ENCODE data around the gene SPIN1. TPM values are rescaled to one million over a fixed set of nuclear protein-coding genes. Genes with fewer than 3 reads are reported as not detected.

The SPIN1 gene
- total and polyA plus RNA-seq, 7 donors = 2.5 to 17.2 (median 7.9) TPM

GRCh38 chr9:88421348-88421747, 33.1 kb downstream of the SPIN1 start:
- peaks cover 0 to 5% of the 10 kb centered on the region in 2 donors for H3K36me3 ChIP-seq (ENCODE audit: insufficient read depth in 1 of 2, low read depth in 1 of 2)
- H3K9me3 ChIP-seq = peaks cover 14% of the 10 kb centered on the region
- 89 to 94% (median 90%) methylated on average over 5 of the region's 5 CpGs for WGBS, 3 donors
- no peak for TF ChIP-seq CTCF (IDR thresholded peaks at IDR 0.05)
- no peak overlapping the region for H3K4me3 ChIP-seq
- H3K4me1 ChIP-seq = no peaks in the 10 kb centered on the region
- no peaks in the 10 kb centered on the region for H3K27me3 ChIP-seq (ENCODE audit: insufficient read depth in 3 of 3, low read length in 2 of 3)
- DNase-seq = no peak
- H3K27ac ChIP-seq = no peak overlapping the region
- no peak for ATAC-seq
- intact Hi-C loops (cut with DNase I) = no loop called here

DNA sequence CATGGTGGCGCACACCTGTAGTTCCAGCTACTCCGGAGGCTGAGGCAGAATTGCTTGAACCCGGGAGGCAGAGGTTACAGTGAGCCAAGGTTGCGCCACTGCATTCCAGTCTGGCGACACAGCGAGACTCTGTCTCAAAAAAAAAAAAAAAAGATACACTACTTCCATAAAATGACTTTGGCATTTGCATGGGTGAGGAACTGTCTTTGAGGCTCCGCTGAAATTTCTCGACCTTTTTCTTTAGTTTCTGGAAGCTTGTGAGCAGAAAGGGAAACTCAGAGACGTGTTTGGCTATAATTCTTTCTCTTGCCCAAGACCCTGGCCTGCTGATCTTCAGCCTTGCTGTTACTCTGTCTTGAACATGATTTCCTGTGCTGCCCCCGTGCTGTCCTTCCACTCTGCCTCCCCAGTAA, 37.3 kb downstream of the SPIN1 start:
- Histone ChIP-seq H3K36me3 (ENCODE audit: insufficient read depth in 1 of 2, low read depth in 1 of 2) (peaks cover 0 to 10% of the 10 kb centered on the region in 2 donors), H3K9me3 (no peaks in the 10 kb centered on the region), H3K27ac (no peak overlapping the region), H3K27me3 (ENCODE audit: insufficient read depth in 3 of 3, low read length in 2 of 3) (no peaks in the 10 kb centered on the region), H3K4me3 (no peak overlapping the region), H3K4me1 (no peaks in the 10 kb centered on the region)
- TF ChIP-seq CTCF (IDR thresholded peaks at IDR 0.05) = no peak
- no peak for ATAC-seq
- intact Hi-C loops (cut with DNase I) = no loop called here
- no peak for DNase-seq
- WGBS, 3 donors = 79 to 83% (median 83%) methylated on average over 10 of the region's 10 CpGs

DNA sequence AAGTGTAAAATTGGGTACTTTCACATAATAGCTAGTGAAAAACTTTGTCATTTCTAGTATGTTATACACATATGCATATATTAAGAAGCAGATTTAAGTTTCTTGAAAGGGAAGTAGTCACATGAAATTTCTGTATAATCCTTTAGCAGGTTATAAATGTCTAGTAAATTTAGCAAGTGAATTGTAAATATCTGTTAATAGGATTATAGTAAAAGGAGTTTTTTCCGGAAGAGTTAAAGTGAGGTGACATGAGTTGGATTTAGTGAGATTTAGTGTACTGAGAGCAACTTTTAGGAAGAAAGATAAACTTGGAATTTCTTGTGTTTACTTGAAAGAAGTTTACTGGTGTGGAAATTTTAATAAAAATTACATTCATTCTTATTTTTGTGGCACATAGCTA, 38.4 kb downstream of the SPIN1 start:
- no peaks in the 10 kb centered on the region for H3K4me1 ChIP-seq
- H3K36me3 ChIP-seq (ENCODE audit: insufficient read depth in 1 of 2, low read depth in 1 of 2) = peaks cover 0 to 5% of the 10 kb centered on the region in 2 donors
- H3K27ac ChIP-seq = no peak overlapping the region
- no peak for TF ChIP-seq CTCF (IDR thresholded peaks at IDR 0.05)
- H3K27me3 ChIP-seq (ENCODE audit: insufficient read depth in 3 of 3, low read length in 2 of 3) = no peaks in the 10 kb centered on the region
- no peak for DNase-seq
- ATAC-seq = no peak
- 76 to 91% (median 81%) methylated on average over 1 of the region's 1 CpG for WGBS, 3 donors
- H3K4me3 ChIP-seq = no peak overlapping the region
- no peaks in the 10 kb centered on the region for H3K9me3 ChIP-seq
- intact Hi-C loops (cut with DNase I) = no loop called here

- no peaks in the 10 kb centered on the region for H3K4me1 ChIP-seq
- H3K9me3 ChIP-seq = no peaks in the 10 kb centered on the region
- H3K27me3 ChIP-seq (ENCODE audit: insufficient read depth in 3 of 3, low read length in 2 of 3) = no peaks in the 10 kb centered on the region
- intact Hi-C loops (cut with DNase I) = no loop called here
- no peak overlapping the region for H3K4me3 ChIP-seq
- DNase-seq = no peak
- no peak overlapping the region for H3K27ac ChIP-seq
- TF ChIP-seq CTCF (IDR thresholded peaks at IDR 0.05) = no peak
- H3K36me3 ChIP-seq (ENCODE audit: insufficient read depth in 1 of 2, low read depth in 1 of 2) = peaks cover 0 to 13% of the 10 kb centered on the region in 2 donors
- 86 to 95% (median 89%) methylated on average over 3 of the region's 3 CpGs for WGBS, 3 donors
- ATAC-seq = no peak
Observed at GRCh38 chr9:88429595-88430430, 41.6 kb downstream of the SPIN1 start.

Measured in psoas muscle (tissue), 8 donors.